Suppressor macrophage treated with lipopolysaccharide for 4 hours (primary cell): ENCODE results near the gene VSX1.

Experiments
- DNase-seq: peaks from one replicate; pipeline ENCODE4 v3.0.0-alpha.2; 2020

Gene VSX1

GRCh38 chr20:25081730-25082497, at the start of gene VSX1:
Gene VSX1 (minus strand): TSS chr20:25082141. CDS start chr20:25082096, 45 bp downstream.
- no peak for DNase-seq

GRCh38 chr20:25129908-25130307, 48.0 kb upstream of the VSX1 start:
- DNase-seq, result no peak

GRCh38 chr20:25129428-25129827, 47.5 kb upstream of the VSX1 start:
- no peak for DNase-seq

GRCh38 chr20:25128649-25129048, 46.7 kb upstream of the VSX1 start:
- no peak for DNase-seq

GRCh38 chr20:25127761-25128537, 46.0 kb upstream of the VSX1 start:
- no peak for DNase-seq

GRCh38 chr20:25126204-25127029, 44.5 kb upstream of the VSX1 start:
- DNase-seq, result no peak

- no peak for DNase-seq
Measured at GRCh38 chr20:25125636-25126035, 43.7 kb upstream of the VSX1 start.

- no peak for DNase-seq
Measured at GRCh38 chr20:25120920-25121319, 39.0 kb upstream of the VSX1 start.

- DNase-seq, result no peak
Measured at GRCh38 chr20:25120457-25120856, 38.5 kb upstream of the VSX1 start.

GRCh38 chr20:25118529-25118928, 36.6 kb upstream of the VSX1 start:
- DNase-seq, result no peak

GRCh38 chr20:25117990-25118389, 36.0 kb upstream of the VSX1 start:
- DNase-seq, result no peak

- DNase-seq, result peak; percentile 4
Measured at GRCh38 chr20:25116739-25117458, 35.0 kb upstream of the VSX1 start.

- no peak for DNase-seq
Measured at GRCh38 chr20:25103526-25103925, 21.6 kb upstream of the VSX1 start.

GRCh38 chr20:25100914-25101313, 19.0 kb upstream of the VSX1 start:
- no peak for DNase-seq

GRCh38 chr20:25099601-25100140, 17.7 kb upstream of the VSX1 start:
- DNase-seq, result no peak

GRCh38 chr20:25097498-25097897, 15.6 kb upstream of the VSX1 start:
- no peak for DNase-seq

GRCh38 chr20:25090492-25091429, 8.8 kb upstream of the VSX1 start:
- DNase-seq, result no peak

- DNase-seq, result no peak
Measured at GRCh38 chr20:25089662-25090061, 7.7 kb upstream of the VSX1 start.

- DNase-seq, result no peak
Measured at GRCh38 chr20:25089096-25089495, 7.2 kb upstream of the VSX1 start.

- DNase-seq, result no peak
Measured at GRCh38 chr20:25088267-25088666, 6.3 kb upstream of the VSX1 start.
